Measurements from ENCODE around the gene COL8A2.

The COL8A2 gene

DNA sequence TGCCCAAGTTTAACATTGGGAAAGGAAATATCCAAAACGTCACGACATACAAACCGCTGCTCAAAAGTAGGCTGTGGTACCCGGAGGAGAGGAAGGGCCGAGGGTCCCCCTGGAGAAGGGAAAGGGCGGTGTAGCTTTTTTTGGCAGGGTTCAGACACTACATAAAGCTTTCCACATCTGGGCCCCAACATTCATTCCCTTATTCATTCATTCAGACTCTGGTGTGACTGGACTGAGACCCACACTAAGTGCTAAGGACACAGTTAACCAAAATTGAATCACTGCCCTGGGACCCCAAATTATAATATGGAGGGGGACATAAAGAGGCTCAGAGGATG, 10.3 kb upstream of the COL8A2 start:
- FAIRE-seq: no peak

- no peak for FAIRE-seq
Measured at GRCh38 chr1:36134505-36135329, 9.7 kb upstream of the COL8A2 start.

DNA sequence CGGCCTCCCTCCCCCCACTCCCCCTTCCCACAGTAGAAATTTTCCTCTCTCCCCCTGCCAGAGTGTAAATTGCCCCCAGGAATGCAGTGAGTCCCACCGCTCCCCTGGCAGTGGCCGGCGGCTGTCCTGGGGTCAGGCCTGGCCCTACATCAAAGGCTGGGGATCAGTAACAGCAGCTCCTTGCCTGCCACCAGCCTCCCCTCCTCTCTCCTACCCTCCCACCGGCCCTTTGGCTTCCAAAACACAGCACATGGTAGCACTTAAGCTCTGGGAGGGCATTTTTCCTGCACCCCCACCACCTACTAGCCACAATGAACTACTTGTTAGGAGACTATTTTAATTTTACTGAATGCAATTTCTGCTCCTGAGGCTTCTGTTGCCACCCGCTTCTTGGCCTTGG, 9.0 kb upstream of the COL8A2 start:
- no peak for FAIRE-seq

- no peak for FAIRE-seq
Measured at GRCh38 chr1:36133484-36133883, 8.5 kb upstream of the COL8A2 start.

GRCh38 chr1:36132029-36132428, 7.0 kb upstream of the COL8A2 start:
- no peak for FAIRE-seq

GRCh38 chr1:36128905-36129206, 3.8 kb upstream of the COL8A2 start:
- FAIRE-seq: no peak

DNA sequence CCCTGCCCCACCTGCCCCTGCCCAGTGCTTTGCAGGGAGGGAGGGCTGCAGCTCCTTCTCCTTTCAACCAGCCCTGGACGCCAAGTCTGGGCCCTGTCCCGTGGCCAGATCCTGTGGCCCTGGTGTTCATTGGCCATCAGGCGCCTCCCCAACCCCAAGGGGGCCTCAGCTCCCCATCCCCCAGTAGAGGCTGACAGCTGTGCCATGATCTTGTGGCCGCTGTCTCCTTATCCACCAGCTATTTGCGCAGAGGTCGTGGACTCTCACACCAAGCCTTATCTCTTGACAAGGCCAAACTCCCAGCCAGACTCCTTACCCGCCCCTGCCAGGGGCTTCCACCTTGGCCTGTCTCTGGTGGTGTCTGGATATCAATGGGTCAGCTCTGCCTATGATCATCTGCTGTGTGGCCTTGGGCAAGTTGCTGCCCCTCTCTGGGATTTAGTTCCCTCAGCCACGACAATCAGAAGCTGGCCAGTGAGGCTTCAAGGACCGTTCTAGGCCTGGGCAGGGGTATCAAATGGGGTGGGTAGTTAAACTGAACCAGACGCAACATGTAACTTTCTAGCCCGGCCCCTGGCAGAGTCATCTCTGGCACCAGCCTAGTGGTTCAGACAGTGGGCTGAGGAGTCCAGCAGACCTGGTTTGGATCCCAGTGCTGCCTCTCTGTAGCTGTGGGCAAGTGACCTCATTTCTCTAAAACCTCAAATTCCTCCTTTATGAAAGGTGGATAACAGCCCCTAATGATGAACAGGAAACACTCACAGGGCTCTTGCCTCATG, 3.3 kb upstream of the COL8A2 start:
- FAIRE-seq: no peak

DNA sequence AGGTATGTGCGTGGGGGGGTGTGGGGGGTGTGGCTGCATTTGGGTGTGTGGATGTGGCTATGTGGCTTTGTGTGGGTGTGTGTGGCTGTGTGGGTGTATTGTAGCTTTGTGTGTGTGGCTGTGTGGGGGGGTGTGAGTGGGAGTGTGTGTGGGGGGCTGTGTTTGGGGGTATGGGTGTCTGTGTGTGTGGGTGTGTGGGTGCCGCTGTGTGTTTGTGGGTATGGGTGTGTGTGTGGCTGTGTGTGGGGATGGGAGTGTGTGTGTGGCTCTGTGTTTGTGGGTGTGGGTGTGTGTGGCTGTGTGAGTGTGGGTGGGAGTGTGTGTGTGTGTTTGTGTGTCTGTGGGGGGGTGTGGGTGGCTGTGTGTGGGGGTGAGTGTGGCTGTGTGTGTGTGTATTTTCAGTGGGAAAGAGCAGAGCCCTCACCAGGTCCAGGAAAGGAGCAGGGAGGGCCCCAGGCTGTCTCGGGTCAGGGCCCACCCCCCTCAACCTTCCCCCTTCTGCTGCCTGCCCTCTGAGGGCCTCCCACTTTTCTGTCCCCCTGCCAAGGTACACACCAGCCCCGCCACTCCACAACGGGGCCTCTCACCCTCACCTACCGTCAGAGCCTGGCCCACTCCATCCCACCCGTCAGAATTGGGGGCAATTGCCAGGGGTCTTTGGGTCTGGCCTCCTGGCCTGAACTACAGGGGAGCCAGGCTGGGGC, 1.9 kb upstream of the COL8A2 start:
- no peak for FAIRE-seq

DNA sequence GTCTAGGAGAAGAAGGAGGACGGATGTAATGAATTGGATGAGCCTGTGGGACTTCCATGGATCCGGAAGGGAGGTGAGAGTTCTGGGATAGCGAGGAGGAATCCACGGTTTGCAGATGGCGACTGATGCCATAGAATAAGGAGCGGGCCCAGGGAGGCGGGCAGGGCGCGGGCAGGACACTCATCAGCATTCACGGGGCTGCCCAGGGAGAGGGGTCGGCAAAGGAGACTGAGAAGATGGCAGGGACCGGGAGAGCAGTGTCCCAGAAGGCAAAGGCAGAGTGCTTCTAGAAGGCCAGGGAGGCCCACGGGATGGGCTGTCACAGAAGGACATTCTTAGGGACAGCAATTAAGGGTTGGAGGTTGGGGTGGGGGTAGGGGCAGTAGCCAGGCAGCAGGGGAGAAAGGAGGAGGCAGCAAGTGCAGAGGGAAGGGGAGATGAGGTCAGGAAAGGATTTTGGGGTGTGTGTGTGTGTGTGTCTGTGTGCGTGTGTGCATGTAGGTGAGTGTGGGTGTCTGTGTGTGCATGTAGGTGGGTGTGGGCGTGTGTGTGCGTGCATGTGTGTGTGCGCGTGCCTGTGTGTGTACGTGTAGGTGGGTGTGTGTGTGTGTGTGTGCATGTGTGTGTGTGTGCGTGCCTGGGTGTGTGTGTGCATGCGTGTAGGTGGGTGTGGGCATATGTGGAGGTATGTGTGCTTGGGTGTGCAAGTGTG, 1.1 kb upstream of the COL8A2 start:
- FAIRE-seq: no peak

DNA sequence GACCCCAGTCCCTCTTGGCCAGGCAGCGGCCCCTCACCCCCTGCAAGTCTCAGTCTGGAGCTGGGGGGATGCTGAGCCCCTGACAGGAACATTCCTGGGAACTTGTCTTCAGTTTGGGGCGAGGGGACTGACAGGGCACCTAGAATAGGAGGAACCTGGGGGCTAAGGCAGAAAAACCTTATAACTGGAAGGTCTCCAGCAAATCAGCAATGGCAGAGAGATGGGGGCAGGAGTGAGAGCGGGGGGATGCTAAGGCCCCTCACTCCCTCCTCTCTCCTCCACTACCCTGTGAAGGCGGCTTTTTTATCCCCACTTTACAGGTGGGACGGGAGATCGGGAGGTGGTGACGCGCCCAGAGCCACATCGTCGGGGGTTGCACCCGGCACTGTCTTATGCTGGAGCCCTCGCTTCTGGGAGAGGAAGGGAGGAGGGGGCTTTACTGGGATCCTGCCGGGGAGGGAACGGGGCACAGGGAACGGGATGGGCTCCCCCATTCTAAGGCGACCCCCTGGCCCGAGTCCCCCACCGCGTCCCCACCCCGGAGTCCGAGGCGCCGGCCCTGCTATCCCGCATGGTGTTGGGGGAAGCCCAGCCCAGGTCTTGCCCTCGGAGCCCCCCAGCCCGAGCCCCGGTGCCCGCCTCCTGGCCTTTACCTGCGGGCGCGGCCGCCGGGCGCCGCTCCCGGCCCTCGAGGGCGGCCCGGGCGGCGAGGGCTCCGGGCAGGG, 456 bp downstream of the COL8A2 start:
- no peak for FAIRE-seq

- FAIRE-seq: no peak
Measured at GRCh38 chr1:36123356-36123755, 1.7 kb downstream of the COL8A2 start.

DNA sequence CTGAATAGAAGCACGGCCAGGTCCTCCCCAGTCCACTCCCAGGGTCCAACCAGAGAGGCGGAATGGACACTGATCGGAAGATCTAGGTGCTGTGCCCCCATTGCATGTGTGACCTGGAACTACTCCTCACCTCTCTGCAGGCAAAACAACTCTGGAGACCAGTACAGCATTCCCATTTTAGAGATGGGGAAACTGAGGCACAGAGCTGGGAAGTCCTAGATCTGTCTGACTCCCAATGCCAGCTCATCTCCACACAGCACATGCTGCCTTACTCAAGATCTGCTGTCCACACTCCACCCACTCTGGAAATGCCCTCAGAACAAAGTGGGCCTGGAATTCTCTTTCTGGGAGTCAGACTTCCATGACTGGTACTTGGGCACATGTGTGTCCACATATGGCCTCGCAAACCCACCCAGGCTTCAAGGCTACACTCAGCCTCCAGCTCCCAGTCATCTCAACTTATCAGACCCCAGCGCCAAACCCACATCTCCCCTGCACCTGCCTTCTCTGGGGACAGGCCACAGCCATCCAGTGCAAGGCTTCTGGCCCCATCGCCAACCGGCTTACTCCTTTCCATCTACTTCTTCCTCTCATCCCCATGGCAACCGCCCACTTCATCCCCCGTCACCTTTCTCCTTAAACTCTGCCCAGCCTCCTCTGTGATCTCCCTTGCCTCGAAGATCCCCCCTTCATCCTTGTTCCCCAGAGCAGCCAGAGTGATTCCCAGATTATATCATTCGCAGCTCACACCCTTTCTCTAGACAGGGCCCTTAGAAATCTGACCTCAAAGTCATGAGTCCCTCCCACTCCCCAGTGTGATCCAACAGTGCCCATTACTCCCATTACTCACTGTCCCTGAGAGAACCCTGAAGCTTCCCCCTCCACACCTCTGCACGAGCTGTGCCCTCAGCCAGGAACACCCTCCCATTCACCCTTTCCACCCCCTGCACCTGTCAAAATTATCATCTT, 2.7 kb downstream of the COL8A2 start:
- no peak for FAIRE-seq

GRCh38 chr1:36119456-36119855, 5.6 kb downstream of the COL8A2 start:
- no peak for FAIRE-seq

DNA sequence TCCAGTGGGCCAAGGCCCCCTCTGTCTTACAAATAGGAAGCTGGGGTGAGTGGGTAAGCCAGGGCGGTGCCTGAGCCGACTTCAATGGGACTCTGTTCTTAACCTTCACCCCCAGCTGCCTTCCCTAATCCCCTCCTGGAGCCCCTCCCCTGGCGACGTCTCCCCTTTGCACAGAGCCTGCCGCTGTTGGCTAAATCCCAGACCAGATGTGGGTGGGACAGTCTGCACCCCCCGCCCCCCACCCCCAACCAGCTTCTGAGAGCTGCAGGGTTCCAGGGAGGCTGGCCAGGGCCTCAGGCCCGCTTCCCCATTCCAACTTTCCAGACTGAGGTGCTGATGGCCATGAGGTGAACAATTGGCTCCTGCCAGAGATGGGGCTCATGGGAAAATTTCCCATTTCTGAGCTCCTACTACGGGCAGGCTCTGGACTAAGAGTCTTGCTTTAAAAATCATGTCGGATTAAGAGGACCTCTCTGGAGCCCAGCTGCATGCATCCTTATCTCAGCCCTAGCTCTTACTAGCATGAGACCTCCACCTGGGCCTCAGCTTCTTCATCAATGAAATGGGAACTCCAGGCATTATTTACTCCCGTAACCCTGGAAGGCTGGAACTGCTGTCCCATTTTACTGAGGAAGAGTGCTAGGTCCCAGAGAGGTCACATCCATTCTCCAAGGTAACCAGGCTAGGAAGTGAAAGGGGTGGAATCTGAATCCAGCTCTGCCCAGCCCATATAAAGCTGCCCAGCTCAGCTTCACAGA, 6.4 kb downstream of the COL8A2 start:
- FAIRE-seq: no peak

GRCh38 chr1:36116901-36117300, 8.1 kb downstream of the COL8A2 start:
- no peak for FAIRE-seq

GRCh38 chr1:36115931-36116330, 9.1 kb downstream of the COL8A2 start:
- no peak for FAIRE-seq

GRCh38 chr1:36115200-36115669, 9.8 kb downstream of the COL8A2 start:
- FAIRE-seq: no peak

DNA sequence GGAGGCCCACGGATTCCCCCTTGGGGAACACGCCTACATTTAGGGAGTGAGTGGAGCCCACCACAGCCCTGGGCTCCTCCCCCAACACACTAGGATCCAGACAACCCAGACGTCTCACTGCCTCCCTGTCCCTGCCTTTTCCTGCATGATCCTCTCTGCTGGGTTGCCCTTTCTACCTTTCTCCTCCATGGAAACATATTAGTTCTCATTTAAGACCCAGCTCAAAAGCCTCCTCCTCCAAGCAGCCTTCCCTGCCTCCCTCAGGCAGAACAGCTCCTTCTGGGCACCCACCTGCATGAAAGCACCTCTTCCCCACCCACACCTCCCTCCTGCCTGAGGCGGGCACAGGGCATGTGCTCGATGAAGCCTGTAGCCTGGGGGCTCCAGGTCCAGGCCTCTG, 10.7 kb downstream of the COL8A2 start:
- FAIRE-seq: no peak

GRCh38 chr1:36112823-36113222, 12.2 kb downstream of the COL8A2 start:
- FAIRE-seq: no peak

DNA sequence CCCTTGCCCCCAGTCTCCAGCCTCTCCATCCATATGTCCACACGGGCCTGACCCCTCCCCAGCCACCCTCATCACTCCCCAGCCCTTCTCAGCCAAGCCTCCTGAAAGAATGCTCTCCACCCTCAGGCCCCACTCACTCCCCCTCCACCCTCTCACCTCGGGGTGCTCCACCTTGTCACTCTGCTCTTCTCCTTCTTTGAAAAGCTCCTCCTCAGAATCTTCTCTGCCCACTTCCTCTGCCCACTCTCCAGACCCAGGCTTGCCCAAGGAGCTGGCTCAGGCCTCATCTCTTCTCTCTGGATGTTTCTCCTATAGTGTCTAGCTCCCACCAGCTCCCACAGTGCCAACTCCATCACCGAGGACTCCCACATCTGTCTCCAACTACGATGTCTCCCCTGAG, 13.9 kb downstream of the COL8A2 start:
- FAIRE-seq: no peak
